GM21723 (cell line): ENCODE results near the gene ADNP2.
"Not testable (repeated sequence)": the region's sequence is repeated elsewhere in the genome, so short reads cannot be mapped to it uniquely, and the experiment has no call there.

ENCODE experiments used
- ATAC-seq: cut with Tn5 transposase; IDR thresholded peaks from one replicate; pipeline ENCODE4 v1.9.1; 2021; ENCODE audit warnings: mild to moderate bottlenecking, moderate library complexity; ENCODE audit not compliant: unreplicated experiment

Gene ADNP2

DNA sequence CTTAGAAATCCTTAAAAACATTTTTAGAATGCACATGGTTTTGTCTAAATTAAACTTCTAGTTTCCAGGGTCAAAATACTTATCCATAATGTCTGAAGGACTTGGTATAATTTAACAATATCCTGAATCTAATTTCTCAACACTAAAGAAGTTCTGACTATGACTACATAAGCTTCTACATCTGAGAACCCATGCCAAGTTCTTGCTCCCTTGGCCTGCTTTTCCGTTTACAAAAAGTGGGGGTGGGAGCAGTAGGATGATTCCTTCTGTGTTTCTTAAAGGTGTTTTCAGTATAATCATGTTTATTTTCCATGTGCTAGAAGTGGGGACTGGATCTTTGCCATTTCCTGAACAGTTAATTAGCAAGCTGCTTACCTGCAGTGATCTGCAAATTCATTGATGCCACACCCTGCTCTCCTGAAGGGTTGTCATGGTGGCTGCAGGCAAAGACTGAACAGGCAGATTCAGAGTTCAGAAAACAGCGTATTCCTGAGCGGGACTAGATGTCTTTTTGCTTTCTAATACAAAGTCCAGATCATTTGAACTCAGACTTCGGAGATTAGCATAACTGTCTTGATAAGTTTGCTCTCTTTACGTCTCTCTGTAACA lies 36.2 kb downstream of the ADNP2 start:
- ATAC-seq: no peak

DNA sequence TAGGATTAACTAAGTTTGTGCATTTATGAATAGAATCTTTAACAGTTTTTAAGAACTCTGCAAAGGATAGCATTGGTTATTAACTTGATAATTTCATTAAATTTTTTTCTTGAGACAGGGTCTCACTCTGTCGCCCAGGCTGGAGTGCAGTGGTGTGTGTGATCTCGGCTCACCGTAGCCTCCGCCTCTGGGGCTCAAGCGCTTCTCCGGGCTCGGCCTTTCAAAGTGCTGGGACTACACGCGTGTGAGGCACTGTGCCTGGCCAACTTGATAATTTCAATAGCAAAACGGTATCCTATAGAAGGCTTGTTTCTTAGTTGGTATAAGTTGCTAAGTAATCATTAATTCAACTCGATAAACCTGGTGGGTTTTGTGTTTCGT lies 38.0 kb downstream of the ADNP2 start:
- peak; percentile 45 for ATAC-seq

DNA sequence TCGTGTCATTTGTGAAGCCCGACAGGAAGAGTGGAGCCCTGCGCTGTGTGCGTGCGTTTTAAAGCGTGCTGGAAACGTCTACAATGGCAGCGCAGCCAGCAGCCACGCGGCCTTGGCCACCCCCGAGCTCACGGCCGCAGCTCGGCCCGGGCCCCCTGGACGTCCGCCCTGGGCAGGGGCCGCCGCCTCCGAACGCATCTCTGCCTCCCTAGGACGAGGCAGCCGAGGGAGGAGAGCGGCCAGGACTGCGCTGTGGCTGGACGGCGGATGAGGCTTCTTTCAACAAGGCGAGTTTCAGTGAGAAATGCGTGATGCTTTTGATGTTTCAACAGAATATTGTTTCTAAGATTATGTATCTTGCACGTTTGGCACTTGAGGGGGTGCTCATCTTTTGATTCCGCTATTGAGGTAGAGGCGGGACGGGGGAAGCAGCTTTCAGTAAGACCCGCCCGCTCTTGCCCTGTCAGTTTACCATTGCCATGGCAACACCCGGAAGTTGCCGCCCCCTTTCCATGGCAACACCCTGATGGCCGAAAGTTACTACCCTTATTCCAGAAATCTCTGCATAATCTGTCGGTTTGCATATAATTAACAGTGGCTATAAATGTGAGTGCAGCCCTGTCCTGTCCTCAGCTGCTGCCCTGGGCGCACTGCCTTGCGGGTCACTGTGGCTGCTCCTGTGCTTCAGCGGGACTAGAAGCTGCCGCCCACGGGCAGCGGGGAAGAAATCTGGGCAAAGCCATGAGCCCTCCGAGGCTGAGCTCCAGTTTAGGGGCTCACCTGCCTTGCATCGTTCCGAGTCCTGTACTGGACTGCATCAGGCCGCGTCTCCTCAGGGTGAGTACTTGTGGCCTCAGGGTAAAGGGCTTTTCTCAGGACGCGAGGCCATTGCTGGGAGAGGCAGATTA lies 38.6 kb downstream of the ADNP2 start:
- peak; percentile 91 for ATAC-seq

DNA sequence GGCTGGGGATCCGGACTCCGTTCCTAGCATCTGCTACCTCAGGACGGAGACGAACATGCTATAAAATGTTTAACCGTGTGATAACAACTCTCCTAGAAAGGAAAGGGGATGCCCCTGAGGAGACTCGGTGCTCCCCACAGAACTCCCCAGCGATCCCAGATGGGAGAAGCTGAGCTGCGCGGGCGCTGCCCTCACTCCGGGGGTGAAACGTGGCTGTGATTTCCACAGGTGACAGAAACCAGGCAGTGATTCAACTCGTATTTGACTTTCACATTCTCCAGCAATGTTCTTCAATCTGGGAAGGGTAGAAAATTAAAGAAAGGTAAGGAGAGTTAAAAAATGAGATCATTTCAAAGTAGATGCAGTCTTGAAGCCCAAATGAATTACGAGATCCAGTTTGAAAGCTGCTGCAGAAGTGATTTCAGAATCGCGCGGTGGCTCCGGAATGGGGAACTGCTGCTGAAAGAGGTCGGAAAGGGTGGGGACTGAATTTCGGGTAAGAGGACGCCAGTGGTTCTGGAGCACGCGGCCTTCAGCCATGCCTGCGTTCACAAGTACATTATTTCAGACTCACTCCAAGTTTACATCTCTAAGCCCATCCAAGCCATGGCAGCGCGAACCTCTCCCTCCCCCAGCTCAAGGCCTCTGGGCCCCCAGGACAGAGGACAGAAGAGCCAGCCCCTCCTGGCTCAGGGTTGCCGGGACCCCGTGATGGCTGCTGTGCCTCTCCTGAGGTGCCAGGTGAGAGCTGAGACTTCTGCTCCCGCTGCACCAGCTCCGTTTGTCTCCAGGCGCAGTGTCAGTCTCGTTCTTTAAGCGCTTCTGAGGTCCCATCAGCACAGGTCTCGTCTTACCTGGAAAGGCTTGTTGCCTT lies 39.5 kb downstream of the ADNP2 start:
- peak; percentile 1 for ATAC-seq

DNA sequence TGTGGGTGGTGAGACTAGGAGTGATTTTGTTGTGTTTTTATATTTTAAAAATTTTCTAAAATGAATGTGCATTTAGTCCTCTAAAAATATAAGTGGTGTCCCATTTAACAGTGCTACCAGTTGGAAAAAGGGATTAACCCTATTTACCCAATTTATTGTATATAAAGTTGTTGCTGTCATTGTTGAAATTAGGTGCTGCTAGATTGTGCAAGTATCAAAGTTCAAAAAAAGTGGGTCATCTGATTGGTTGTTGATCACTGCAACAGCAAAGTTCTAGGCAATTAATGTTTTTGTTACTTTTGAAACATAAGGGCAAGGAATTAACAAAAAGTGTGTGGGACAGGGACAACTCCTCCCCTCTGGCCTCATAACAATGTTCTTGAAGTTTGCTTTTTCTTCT lies 40.6 kb downstream of the ADNP2 start:
- ATAC-seq: no peak

DNA sequence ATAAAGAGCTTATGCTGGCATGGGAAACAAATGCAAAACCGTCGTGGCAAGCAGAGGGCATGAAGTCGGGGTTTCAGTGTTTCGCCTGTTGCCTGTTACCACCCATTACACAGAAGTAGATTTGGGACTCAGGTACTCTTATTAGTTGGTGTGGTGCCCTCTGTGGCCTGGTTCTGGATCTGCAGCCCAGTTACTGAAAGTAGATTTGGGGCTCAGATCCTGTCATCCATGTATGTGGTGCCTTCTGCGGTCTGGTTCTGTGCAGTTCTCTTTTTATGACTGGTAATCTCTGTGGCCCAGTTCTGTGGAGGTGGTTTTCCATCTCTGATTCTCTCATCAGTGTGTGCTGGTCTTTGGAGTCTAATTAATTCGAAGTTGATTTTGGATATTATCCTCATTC lies 45.2 kb downstream of the ADNP2 start:
- ATAC-seq: peak; percentile 77

DNA sequence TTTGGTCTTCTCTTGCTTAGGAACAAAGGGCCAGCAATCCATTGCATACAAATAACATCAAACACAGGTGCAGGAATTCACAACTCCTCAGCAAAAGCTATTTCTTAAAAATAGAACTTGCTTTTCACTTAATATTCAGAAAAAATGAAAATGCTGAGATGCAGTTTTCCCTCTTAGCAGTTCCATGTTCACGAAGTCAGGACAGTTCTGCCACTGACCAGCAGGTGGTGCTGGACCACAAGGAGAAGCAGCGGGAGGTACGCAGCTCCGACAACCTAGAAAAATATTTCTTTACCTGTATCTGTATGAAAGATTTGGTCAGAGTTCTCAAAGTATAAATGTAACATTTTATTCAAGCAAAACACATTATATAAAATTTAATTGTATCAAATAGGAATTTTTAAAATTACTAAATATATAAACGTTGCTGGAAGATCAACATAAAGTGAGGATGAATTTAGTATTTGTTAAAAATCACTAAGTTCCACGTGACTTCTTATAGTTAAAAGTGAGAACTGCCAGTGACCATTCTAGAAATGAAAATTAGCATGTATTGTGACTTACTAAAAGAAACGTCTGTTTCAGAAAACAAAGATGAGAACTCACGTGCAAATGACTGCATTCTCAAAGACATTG lies 48.8 kb downstream of the ADNP2 start:
- peak; percentile 63 for ATAC-seq

DNA sequence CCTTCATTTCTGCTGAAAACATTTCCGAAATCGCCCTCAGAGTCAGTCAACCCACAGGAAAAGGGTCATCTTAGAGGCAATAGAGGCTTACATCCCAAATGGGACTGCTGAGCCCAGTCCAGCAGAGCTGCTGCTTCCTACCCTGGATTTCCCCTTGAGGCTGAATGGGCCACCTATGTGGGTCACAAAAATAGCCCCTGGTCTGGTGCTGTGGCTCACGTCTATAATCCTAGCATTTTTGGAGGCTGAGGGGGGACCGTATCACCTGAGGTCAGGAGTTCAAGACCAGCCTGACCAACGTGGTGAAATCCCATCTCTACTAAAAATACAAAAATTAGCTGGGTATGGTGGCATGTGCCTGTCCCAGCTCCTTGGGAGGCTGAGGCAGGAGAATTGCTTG lies 49.3 kb downstream of the ADNP2 start:
- ATAC-seq: no peak

DNA sequence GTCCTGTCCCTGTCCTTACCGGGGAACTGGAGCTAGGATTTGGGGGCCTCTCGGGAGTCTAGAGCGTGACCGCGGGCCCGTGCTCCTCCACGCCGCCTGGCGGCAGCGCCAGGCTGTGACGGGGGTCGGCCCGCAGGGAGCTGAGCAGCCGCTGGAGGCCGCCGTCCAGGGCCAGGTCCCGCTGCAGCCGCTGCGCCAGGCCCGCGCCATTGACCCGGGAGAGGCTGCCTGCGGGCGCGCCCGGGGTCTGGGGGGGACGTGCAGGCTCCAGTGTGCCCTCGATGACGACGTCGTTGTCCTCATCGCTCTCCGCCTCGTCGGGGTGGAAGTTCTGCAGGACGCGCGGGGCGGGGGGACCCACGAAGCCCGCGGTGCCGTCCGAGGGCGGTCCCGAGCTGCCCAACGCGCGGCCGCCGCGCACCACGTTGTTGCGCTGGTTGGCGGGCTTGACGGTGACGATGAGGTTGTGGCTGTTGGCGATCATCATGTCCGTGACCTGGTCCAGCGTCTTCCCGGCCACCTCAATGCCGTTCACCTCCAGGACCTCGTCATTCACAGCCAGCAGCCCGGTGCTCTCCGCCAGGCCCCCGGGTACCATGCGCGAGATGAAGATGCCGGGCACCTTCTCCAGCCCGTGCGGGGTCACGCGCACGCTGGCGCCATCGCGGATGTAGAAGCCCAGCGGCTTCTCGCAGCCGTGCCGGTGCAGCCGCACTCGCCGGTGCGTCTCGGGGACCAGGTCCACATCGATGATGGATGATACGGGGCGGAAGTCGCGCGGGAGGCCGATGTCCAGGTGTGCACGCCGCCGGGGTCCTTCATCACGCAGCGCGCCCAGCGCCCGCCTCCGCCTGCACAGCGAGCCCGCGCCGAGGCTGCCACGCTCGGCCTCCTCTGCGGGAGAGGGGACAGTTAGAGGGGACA lies 50.9 kb downstream of the ADNP2 start:
- no peak for ATAC-seq

DNA sequence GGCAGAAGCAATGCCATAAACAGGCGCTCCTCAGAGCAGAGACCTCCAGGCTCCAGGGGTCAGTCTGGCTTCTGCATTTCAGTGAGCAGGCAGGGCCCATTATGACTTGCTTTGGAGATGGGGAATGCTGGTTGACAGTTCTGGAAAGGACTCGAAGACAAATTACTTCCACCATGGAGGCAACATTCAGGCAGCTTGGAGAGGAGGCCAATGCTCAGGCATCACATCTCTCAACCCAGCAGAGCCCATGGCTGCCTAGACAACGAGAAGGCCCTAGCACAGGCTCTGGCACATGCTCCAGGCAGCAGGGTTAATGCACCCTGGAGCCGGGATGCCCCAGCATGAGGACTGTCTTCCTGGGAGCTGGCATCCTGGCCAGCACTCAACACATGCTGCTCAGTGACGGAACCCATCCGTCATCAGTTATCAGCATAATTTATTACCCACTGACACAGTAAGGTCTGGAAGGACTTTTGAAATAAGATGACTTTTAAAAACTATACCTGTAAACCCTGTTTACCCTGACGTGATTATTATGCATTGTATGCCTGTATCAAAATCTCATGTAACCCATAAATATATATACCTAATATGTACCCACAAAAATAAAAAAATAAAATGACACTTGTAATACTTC lies 52.8 kb downstream of the ADNP2 start:
- no peak for ATAC-seq

DNA sequence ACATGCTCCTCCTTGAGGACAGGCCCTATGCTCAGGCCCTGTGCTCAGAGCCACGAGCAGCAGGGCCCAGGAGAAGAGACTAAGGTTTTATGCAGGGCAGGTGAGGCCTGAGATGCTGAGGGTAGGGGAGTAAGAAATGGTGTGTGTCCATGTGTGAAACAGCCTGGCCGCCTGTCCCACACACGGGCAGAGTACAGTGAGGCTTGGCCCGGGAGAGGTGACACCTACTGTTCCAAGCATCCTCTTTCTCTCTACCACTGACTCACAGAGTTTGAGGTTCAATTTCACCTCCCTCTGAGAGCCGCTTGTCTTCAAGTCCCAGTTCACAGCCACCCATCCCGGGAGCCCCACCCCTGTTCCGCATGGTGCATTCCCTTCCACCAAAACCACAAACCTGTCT lies 54.1 kb downstream of the ADNP2 start:
- ATAC-seq: no peak

DNA sequence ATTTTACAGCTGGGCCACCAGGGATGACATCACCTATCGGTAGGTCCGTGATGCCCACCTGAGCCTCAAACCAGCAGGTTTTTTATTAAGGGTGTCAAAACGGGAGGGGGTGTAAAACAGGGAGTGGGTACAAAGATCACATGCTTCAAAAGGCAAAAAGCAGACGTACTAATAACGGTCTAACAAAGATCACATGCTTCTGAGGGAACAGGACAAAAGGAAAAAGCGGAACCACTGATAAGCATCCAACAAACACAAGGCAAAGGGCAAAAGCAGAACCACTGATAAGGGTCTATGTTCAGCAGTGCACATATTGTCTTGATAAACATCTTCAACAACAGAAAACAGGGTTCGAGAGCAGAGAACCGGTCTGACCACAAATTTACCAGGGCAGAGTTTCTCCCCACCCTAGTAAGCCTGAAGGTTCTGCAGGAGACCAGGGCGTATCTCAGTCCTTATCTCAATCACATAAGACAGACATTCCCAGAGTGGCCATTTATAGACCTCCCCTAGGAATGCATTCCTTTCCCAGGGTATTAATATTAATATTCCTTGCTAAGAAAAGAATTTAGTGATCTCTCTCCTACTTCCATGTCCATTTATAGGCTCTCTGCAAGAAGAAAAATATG lies 55.8 kb downstream of the ADNP2 start:
- ATAC-seq: not testable (repeated sequence)

DNA sequence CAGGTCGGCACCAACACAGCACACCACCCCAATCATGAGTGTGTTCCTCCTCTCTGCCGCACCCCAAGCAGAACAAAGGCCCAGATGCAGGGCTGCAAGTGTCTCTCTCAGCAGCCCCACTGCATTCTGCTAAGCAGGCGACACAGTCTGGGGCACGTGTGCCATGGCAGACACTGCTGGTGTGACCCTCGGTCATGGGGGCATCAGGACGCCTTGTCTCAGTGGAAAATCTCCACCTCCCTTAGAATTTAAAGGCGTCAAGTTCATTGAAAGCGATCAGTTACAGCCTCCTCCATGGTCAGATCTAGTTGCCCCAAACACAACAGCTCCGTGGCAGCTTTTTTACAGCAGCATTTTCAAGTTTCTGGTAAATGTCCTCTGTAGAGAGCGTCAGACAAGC lies 57.2 kb downstream of the ADNP2 start:
- no peak for ATAC-seq

DNA sequence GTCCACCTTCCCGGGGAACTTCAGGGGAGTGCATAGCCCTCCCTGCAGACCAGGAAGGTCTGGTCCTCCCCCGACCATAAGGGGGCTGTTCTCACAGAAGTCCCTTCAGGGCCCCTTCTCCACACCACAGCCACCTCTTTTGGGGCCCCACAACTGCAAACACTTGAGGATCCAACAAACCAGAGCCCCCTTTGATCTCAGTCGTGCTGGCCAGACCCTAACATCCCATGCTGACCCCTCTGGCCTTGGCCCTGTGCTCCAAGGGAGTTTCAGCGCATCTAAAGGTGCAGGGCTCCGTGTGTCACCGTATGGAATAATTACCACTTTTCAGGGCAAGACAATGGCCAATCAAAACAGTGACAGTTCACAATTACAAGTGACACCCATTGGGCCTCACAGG lies 57.7 kb downstream of the ADNP2 start:
- no peak for ATAC-seq

DNA sequence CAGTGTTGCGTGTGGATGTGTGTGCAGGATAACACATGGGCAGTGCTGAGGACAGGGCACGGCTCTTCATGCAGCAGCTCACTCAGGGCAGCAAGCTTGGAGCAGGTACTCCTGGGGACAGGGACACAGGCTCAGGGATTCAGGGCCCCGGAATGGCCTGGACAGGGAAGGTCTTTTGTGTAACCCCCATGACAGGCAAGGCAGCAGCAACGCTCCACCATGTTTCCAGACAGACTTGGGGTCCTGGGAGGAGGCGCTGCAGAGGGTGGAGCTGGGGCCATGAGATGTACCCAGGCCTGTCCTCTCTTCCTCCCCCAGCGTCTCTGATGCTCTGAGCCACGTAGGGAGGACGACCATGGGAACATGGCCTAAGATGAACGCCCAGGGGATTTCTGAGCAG lies 58.3 kb downstream of the ADNP2 start:
- no peak for ATAC-seq

DNA sequence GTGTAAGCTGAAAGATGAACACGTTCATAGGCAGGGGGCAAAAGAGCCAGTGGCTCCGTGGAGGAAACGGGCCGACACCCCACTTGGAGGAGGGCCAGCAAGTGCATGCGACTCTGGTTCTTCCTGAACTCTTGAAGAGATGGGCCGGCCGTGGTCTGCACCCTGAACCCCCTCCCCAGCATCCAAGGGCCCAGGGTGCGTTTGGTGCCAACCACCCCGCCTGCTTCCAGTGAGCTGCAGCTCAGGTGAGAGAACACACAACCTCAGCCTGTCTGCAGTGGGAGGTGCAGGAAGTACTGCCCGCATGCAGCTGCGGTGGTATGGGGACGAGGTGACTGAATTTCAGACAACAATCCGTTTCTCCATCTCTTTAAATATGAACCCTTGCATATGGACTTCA lies 58.9 kb downstream of the ADNP2 start:
- no peak for ATAC-seq

DNA sequence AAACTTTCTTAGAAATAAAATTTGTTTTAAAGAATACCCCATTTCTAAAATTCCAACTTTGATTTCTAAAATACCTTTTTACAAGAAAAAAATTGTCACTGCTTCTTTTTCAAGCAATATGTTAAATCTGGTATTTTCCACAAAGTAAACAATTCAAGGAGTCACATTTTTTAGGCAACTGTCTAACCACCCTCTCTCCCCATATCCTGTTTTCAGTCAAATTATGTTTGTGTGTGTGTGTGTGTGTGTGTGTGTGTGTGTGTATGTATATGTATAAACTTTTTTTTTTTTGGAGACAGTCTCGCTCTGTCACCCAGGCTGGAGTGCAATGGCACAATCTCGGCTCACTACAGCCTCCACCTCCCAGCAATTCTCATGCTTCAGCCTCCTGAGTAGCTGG lies 59.3 kb downstream of the ADNP2 start:
- ATAC-seq: no peak

DNA sequence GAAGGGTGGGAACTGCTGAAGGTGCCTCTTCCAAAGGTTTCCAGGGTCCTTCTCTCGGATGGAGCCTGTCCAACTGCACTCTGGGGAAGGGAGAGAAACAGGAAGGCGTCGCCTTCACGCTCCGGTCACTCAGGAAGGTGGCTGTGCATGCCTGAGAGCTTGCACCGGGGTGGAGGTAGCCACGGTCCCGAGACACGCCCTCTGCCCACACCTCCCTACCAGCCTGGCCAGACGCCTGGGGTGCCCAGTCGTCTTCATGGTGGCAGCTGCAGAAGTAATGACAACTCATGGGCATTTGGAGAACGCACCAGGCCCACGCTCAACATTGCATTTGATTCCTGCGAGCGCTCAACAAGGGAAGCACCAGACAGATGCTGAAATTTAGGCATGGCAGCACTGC lies 59.9 kb downstream of the ADNP2 start:
- no peak for ATAC-seq

DNA sequence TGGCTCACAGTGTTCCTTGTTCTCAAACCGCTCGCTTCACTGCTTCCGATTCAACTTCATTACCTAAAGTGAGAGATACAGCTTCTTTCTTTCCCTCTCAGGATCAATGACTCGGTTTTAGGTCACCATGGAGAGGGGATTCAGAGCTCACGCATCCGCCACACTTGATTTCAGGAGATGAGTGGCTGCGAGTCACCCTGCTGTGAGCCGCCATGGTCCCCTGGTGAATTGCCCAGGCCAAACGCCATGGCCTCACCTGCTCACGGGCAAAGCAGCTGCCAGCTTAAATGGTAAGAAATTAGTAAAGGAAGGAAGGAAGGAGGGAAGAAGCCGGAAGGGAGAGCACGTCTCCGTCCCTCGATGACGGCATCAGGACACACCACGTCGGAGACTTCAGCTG lies 60.5 kb downstream of the ADNP2 start:
- no peak for ATAC-seq
